ENCODE results near the gene FOXG1. TPM values are rescaled to one million over a fixed set of nuclear protein-coding genes. Genes with fewer than 3 reads are reported as not detected.

Gene FOXG1
- total and polyA plus RNA-seq, 2 donors (not counting 1 experiment from before 2014, with no cell fraction given), result not detected

GRCh38 chr14:28744126-28744525 lies 22.5 kb upstream of the FOXG1 start:
- no peaks in the 10 kb centered on the region for H3K9me3 Mint-ChIP-seq (ENCODE audit: insufficient read depth)
- no peaks in the 10 kb centered on the region for H3K4me1 Mint-ChIP-seq
- Histone ChIP-seq H3K27me3 (replicated peaks in 1 of 4; ENCODE audit: control extremely low read depth in 1 of 4, control insufficient read depth in 3 of 4, insufficient read depth in 4 of 4, low read length in 3 of 4) (no peaks in the 10 kb centered on the region), H3K4me3 (ENCODE audit: control extremely low read depth in 1 of 5, extremely low read depth in 1 of 5, insufficient read depth in 1 of 5, low read depth in 2 of 5, low read length in 4 of 5) (no peak overlapping the region), H3K9me3 (ENCODE audit: control extremely low read depth in 1 of 3, control insufficient read depth in 2 of 3, insufficient read depth in 1 of 3, low read length in 2 of 3) (peaks cover 0 to 7% (median 0%) of the 10 kb centered on the region in 3 donors), H3K9ac (ENCODE audit: low read length) (no peak overlapping the region), H3K36me3 (replicated peaks in 1 of 2; ENCODE audit: control extremely low read depth in 1 of 2, control insufficient read depth in 1 of 2, extremely low read depth in 1 of 2, insufficient read depth in 2 of 2, low read length in 1 of 2) (no peaks in the 10 kb centered on the region), H4K20me1 (ENCODE audit: control insufficient read depth, insufficient read depth, low read length, poor library complexity, severe bottlenecking) (no peaks in the 10 kb centered on the region), H3K4me1 (ENCODE audit: control insufficient read depth in 2 of 2, insufficient read depth in 2 of 2, low read length in 2 of 2) (no peaks in the 10 kb centered on the region), H2AFZ (ENCODE audit: insufficient read depth, low read depth, low read length, poor library complexity, severe bottlenecking) (no peak overlapping the region), H3K4me2 (replicated peaks; ENCODE audit: low read depth, low read length, poor library complexity, severe bottlenecking) (no peak overlapping the region), H3K79me2 (ENCODE audit: control insufficient read depth, insufficient read depth, low read length) (no peaks in the 10 kb centered on the region), H3K27ac (ENCODE audit: low read length in 2 of 2) (no peak overlapping the region)
- ATAC-seq (ENCODE audit: low read depth) (no peak), DNase-seq (no peak)
- POLR2A ChIA-PET, result no interaction called here
- intact Hi-C loops (cut with micrococcal nuclease), result no loop called here
- CTCF ChIA-PET, result no interaction called here
- no peak for TF ChIP-seq CTCF (IDR thresholded peaks at IDR 0.05)
- TF ChIP-seq EZH2 (IDR thresholded peaks at IDR 0.05; ENCODE audit: borderline replicate concordance, insufficient read depth, low read depth, low read length, poor library complexity, severe bottlenecking), result no peak
- no peaks in the 10 kb centered on the region for H3K27me3 Mint-ChIP-seq
- no peak overlapping the region for H3K4me3 Mint-ChIP-seq
- no peak overlapping the region for H3K27ac Mint-ChIP-seq

- no peak overlapping the region for H2AFZ ChIP-seq (ENCODE audit: insufficient read depth, low read depth, low read length, poor library complexity, severe bottlenecking)
- H3K4me2 ChIP-seq (replicated peaks; ENCODE audit: low read depth, low read length, poor library complexity, severe bottlenecking), result no peak overlapping the region
- H3K4me1 ChIP-seq (ENCODE audit: control insufficient read depth in 2 of 2, insufficient read depth in 2 of 2, low read length in 2 of 2), result no peaks in the 10 kb centered on the region
- no peaks in the 10 kb centered on the region for H3K27me3 ChIP-seq (replicated peaks in 1 of 4; ENCODE audit: control extremely low read depth in 1 of 4, control insufficient read depth in 3 of 4, insufficient read depth in 4 of 4, low read length in 3 of 4)
- no peak for DNase-seq
- no peaks in the 10 kb centered on the region for H3K79me2 ChIP-seq (ENCODE audit: control insufficient read depth, insufficient read depth, low read length)
- no peak overlapping the region for H3K9ac ChIP-seq (ENCODE audit: low read length)
- H3K9me3 Mint-ChIP-seq (ENCODE audit: insufficient read depth), result no peaks in the 10 kb centered on the region
- POLR2A ChIA-PET, result no interaction called here
- intact Hi-C loops (cut with micrococcal nuclease), result no loop called here
- CTCF ChIA-PET, result no interaction called here
- ATAC-seq (ENCODE audit: low read depth), result no peak
- no peak overlapping the region for H3K4me3 Mint-ChIP-seq
- H3K36me3 ChIP-seq (replicated peaks in 1 of 2; ENCODE audit: control extremely low read depth in 1 of 2, control insufficient read depth in 1 of 2, extremely low read depth in 1 of 2, insufficient read depth in 2 of 2, low read length in 1 of 2), result no peaks in the 10 kb centered on the region
- WGBS (ENCODE audit: insufficient coverage), result no CpG with 5 or more reads among the region's 1 CpG
- TF ChIP-seq EZH2 (IDR thresholded peaks at IDR 0.05; ENCODE audit: borderline replicate concordance, insufficient read depth, low read depth, low read length, poor library complexity, severe bottlenecking) (no peak), CTCF (IDR thresholded peaks at IDR 0.05) (no peak)
- no peaks in the 10 kb centered on the region for H4K20me1 ChIP-seq (ENCODE audit: control insufficient read depth, insufficient read depth, low read length, poor library complexity, severe bottlenecking)
- no peak overlapping the region for H3K27ac ChIP-seq (ENCODE audit: low read length in 2 of 2)
- H3K4me1 Mint-ChIP-seq, result no peaks in the 10 kb centered on the region
- no peaks in the 10 kb centered on the region for H3K27me3 Mint-ChIP-seq
- peaks cover 0 to 5% (median 0%) of the 10 kb centered on the region in 3 donors for H3K9me3 ChIP-seq (ENCODE audit: control extremely low read depth in 1 of 3, control insufficient read depth in 2 of 3, insufficient read depth in 1 of 3, low read length in 2 of 3)
- no peak overlapping the region for H3K4me3 ChIP-seq (ENCODE audit: control extremely low read depth in 1 of 5, extremely low read depth in 1 of 5, insufficient read depth in 1 of 5, low read depth in 2 of 5, low read length in 4 of 5)
- H3K27ac Mint-ChIP-seq, result no peak overlapping the region
Observed at GRCh38 chr14:28745176-28745575, 21.4 kb upstream of the FOXG1 start.
